BE2C (cell line): ENCODE measurements around the gene NEUROG1.

Experiments
- DNase-seq: peaks from one replicate; pipeline ENCODE4 v3.0.0-alpha.2; 2020
- H3K27me3 ChIP-seq: fragments of 250-450 bp; sonication (Bioruptor Pico); 2 replicates; pipeline ENCODE4 v1.5.1; 2020; ENCODE audit warnings: mild to moderate bottlenecking
- H3K36me3 ChIP-seq: fragments of 250-450 bp; sonication (Bioruptor Pico); 2 replicates; pipeline ENCODE4 v1.5.1; 2020; ENCODE audit warnings: mild to moderate bottlenecking
- H3K4me1 ChIP-seq: fragments of 250-450 bp; sonication (Bioruptor Pico); 2 replicates; pipeline ENCODE4 v1.5.1; 2020
- H3K4me3 ChIP-seq: 2 replicates; pipeline ENCODE4 v1.5.1; 2011; ENCODE audit warnings: low read depth, low read length
- H3K9me3 ChIP-seq: fragments of 250-450 bp; sonication (Bioruptor Pico); 2 replicates; pipeline ENCODE4 v1.5.1; 2020
- CTCF ChIP-seq: IDR thresholded peaks from 2 replicates; pipeline ENCODE4 v1.5.1; 2012; ENCODE audit warnings: mild to moderate bottlenecking, low read depth, low read length

NEUROG1 gene

GRCh38 chr5:135484674-135485086, 51.1 kb downstream of the NEUROG1 start:
- Histone ChIP-seq H3K9me3 (no peaks in the 10 kb centered on the region), H3K4me1 (peaks cover 4% of the 10 kb centered on the region), H3K4me3 (no peak overlapping the region), H3K27me3 (no peaks in the 10 kb centered on the region; the same call in 1 of the 2 replicates), H3K36me3 (no peaks in the 10 kb centered on the region)
- TF ChIP-seq CTCF, result no peak
- DNase-seq, result no peak
